ENCODE data around the gene ANKUB1.

DNA sequence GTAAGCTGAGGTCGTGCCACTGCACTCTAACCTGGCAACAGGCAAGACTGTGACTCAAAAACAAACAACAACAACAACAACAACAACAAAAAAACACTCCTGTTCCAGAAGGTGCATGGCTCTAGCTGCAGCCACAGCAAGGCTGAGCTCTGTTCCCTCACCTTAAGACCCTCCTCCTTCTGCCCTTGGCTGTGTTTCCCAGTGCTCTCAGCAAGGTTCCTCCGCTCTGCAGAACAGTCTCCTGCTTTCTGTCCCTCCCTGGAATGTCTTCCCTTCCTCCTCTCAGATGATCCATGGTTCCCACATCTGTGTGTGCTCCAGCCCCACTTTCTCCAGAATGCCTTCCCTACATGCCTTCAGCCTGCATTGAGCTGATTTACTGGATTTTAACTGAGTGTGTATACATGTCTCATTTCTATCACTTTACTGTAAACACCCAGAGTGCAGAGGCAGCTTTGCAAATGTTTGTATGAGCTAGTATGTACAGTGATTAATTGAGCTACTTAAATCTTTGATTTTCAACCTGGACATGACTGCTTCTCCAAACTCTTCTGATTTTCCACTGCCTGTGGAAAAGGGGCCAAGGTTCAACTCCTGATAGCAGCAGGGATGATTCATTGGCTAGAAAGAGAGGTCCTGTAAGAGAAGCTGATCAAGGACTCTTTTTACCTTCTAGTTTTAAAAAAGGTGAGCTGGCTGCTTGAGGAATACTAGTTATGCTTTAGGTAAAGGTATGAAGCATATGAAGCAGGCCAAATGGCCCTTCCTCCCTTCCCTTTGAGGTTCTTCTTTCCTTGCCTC lies 14.7 kb downstream of the ANKUB1 start:
- TF ChIP-seq, protein P1, sequence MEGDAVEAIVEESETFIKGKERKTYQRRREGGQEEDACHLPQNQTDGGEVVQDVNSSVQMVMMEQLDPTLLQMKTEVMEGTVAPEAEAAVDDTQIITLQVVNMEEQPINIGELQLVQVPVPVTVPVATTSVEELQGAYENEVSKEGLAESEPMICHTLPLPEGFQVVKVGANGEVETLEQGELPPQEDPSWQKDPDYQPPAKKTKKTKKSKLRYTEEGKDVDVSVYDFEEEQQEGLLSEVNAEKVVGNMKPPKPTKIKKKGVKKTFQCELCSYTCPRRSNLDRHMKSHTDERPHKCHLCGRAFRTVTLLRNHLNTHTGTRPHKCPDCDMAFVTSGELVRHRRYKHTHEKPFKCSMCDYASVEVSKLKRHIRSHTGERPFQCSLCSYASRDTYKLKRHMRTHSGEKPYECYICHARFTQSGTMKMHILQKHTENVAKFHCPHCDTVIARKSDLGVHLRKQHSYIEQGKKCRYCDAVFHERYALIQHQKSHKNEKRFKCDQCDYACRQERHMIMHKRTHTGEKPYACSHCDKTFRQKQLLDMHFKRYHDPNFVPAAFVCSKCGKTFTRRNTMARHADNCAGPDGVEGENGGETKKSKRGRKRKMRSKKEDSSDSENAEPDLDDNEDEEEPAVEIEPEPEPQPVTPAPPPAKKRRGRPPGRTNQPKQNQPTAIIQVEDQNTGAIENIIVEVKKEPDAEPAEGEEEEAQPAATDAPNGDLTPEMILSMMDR (IDR thresholded peaks at IDR 0.05): no peak
- TF ChIP-seq EP300 (IDR thresholded peaks at IDR 0.05): no peak
- no peak for TF ChIP-seq POLR2AphosphoS5 (IDR thresholded peaks at IDR 0.05)
